SH-SY5Y (cell line): Measurements from ENCODE around the gene KLRC3.

Experiments used
- GATA2 ChIP-seq: IDR thresholded peaks from 2 replicates; pipeline ENCODE4 v1.6.1; 2011; ENCODE audit warnings: mild to moderate bottlenecking, low read depth, low read length
- GATA3 ChIP-seq: IDR thresholded peaks from 2 replicates; pipeline ENCODE4 v1.6.1; 2011; ENCODE audit warnings: low read depth, mild to moderate bottlenecking, low read length, moderate library complexity

DNA sequence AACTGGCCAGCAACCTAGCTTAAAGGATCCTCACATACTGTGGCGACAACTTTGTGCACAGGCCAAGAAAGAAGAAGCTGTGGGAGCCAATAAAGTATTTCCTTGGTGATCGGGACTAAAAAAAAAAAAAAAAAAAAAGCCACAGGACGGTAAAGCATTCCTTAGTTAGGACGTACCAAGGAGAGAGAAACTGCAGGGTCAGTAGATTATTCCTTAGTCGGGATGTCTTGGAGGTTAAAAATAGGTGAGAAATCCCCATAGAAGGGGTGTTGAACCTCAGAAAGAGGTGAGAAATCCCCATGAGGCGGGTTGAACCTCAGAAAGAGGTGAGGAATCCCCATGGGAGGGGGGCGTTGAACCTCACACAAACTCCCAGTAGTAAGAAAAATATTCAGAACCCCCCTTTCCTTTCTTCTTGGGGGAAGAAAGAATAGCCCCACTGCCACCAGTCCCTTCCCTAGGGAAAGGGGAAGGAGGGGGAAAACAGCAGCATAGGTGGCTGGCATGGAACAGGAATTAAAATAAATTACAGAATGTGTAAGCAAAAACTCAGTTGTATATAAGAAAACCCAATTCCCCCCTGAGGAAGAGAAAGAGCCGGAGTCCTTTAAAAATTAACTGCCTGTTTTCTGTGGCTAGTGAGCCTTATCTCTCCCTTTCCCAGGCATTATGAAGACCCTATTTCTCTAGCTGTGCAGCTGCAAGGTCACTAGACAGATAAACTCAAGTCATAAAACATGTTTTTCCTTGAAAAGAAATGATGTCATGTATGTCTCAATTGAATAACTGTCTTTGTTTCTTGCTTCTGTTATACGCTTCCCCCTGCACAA, 57.4 kb downstream of the KLRC3 start:
- TF ChIP-seq GATA2 (no peak), GATA3 (no peak)
